ENCODE measurements around the gene VCL.

VCL gene

GRCh38 chr10:74150990-74151878, 153.3 kb downstream of the VCL start, which contains the start of gene ADK:
Gene ADK, plus strand, starts transcription at chr10:74151221. Its CDS starts 58 bp downstream, at chr10:74151279.
- WGBS (ENCODE audit: insufficient coverage), result under 1% methylated on average over 52 of the region's 57 CpGs
- H3K36me3 ChIP-seq (ENCODE audit: control insufficient read depth in 4 of 4, insufficient read depth in 4 of 4, low read length in 3 of 4), result peaks cover 0 to 8% (median 2%) of the 10 kb centered on the region in 4 experiments
- H3K4me3 ChIP-seq (ENCODE audit: control insufficient read depth in 1 of 7, extremely low read depth in 1 of 7, insufficient read depth in 4 of 7, low read depth in 2 of 7, low read length in 6 of 7), result peak within 1 kb of the TSS; percentile 75 to 98 (median 93)
- H3K27me3 ChIP-seq (replicated peaks in 2 of 5; ENCODE audit: control insufficient read depth in 4 of 5, insufficient read depth in 5 of 5, low read length in 4 of 5), result no peaks in the 10 kb centered on the region
- H3K4me1 ChIP-seq (ENCODE audit: control extremely low read depth in 1 of 4, control insufficient read depth in 4 of 4, insufficient read depth in 4 of 4, low read length in 3 of 4), result peaks cover 8 to 31% (median 19%) of the 10 kb centered on the region in 4 experiments
- DNase-seq, result peak; percentile 99 to 100 (median 99)
- ChIA-PET CTCF (interaction anchor here (0.7 to 5.6 kb wide), 11 partner anchors 14 to 87 kb away, joined by 3 to 31 read pairs (median 5); no protein-coding TSS in a partner anchor), POLR2A (interaction anchor here (0.6 to 1.2 kb wide), 6 partner anchors 14 to 945 kb away, joined by 3 to 8 read pairs (median 4); no protein-coding TSS in a partner anchor)
- H3K27ac ChIP-seq (ENCODE audit: insufficient read depth in 1 of 2, low read depth in 1 of 2, low read length in 2 of 2, poor library complexity in 1 of 2, severe bottlenecking in 2 of 2), result peak within 1 kb of the TSS; percentile 98 to 99
- H3K9me3 ChIP-seq (ENCODE audit: control extremely low read depth in 1 of 5, control insufficient read depth in 4 of 5, insufficient read depth in 2 of 5, low read depth in 1 of 5, low read length in 4 of 5), result no peaks in the 10 kb centered on the region

- Histone ChIP-seq H3K4me3 (ENCODE audit: control insufficient read depth in 1 of 7, extremely low read depth in 1 of 7, insufficient read depth in 4 of 7, low read depth in 2 of 7, low read length in 6 of 7) (peak overlapping the region; percentile 75 to 98 (median 88)), H3K27me3 (replicated peaks in 2 of 5; ENCODE audit: control insufficient read depth in 4 of 5, insufficient read depth in 5 of 5, low read length in 4 of 5) (no peaks in the 10 kb centered on the region), H3K27ac (ENCODE audit: insufficient read depth in 1 of 2, low read depth in 1 of 2, low read length in 2 of 2, poor library complexity in 1 of 2, severe bottlenecking in 2 of 2) (peak overlapping the region; percentile 98 to 99), H3K36me3 (ENCODE audit: control insufficient read depth in 4 of 4, insufficient read depth in 4 of 4, low read length in 3 of 4) (peaks cover 0 to 4% (median under 1%) of the 10 kb centered on the region in 4 experiments), H3K4me1 (ENCODE audit: control extremely low read depth in 1 of 4, control insufficient read depth in 4 of 4, insufficient read depth in 4 of 4, low read length in 3 of 4) (peaks cover 12 to 39% (median 25%) of the 10 kb centered on the region in 4 experiments), H3K9me3 (ENCODE audit: control extremely low read depth in 1 of 5, control insufficient read depth in 4 of 5, insufficient read depth in 2 of 5, low read depth in 1 of 5, low read length in 4 of 5) (no peaks in the 10 kb centered on the region)
- ChIA-PET CTCF (interaction anchor here (0.9 to 6.0 kb wide), 8 partner anchors 10 to 83 kb away, joined by 3 to 34 read pairs (median 6); no protein-coding TSS in a partner anchor), POLR2A (interaction anchor here (0.6 kb wide), 1 partner anchor 39 kb away, joined by 3 read pairs; no protein-coding TSS in a partner anchor)
- peak in 1 of 3 donors; percentile 14 for DNase-seq
- 67% methylated on average over 1 of the region's 5 CpGs for WGBS (ENCODE audit: insufficient coverage)
Observed at GRCh38 chr10:74151879-74152722, 154.2 kb downstream of the VCL start.

GRCh38 chr10:74153123-74153522, 155.2 kb downstream of the VCL start:
- H3K27me3 ChIP-seq (replicated peaks in 2 of 5; ENCODE audit: control insufficient read depth in 4 of 5, insufficient read depth in 5 of 5, low read length in 4 of 5), result no peaks in the 10 kb centered on the region
- no CpG with 5 or more reads among the region's 4 CpGs for WGBS (ENCODE audit: insufficient coverage)
- ChIA-PET POLR2A (no interaction called here), CTCF (interaction anchor here (1.5 to 6.0 kb wide), 4 partner anchors 9 to 61 kb away, joined by 4 to 34 read pairs (median 7); no protein-coding TSS in a partner anchor)
- H3K9me3 ChIP-seq (ENCODE audit: control extremely low read depth in 1 of 5, control insufficient read depth in 4 of 5, insufficient read depth in 2 of 5, low read depth in 1 of 5, low read length in 4 of 5), result no peaks in the 10 kb centered on the region
- peak overlapping the region in 1 of 7 experiments; percentile 80 for H3K4me3 ChIP-seq (ENCODE audit: control insufficient read depth in 1 of 7, extremely low read depth in 1 of 7, insufficient read depth in 4 of 7, low read depth in 2 of 7, low read length in 6 of 7)
- DNase-seq, result peak in 2 of 3 donors; percentile 28 to 46
- H3K36me3 ChIP-seq (ENCODE audit: control insufficient read depth in 4 of 4, insufficient read depth in 4 of 4, low read length in 3 of 4), result peaks cover 0 to under 1% (median under 1%) of the 10 kb centered on the region in 4 experiments
- H3K27ac ChIP-seq (ENCODE audit: insufficient read depth in 1 of 2, low read depth in 1 of 2, low read length in 2 of 2, poor library complexity in 1 of 2, severe bottlenecking in 2 of 2), result no peak overlapping the region
- H3K4me1 ChIP-seq (ENCODE audit: control extremely low read depth in 1 of 4, control insufficient read depth in 4 of 4, insufficient read depth in 4 of 4, low read length in 3 of 4), result peaks cover 12 to 40% (median 26%) of the 10 kb centered on the region in 4 experiments

DNA sequence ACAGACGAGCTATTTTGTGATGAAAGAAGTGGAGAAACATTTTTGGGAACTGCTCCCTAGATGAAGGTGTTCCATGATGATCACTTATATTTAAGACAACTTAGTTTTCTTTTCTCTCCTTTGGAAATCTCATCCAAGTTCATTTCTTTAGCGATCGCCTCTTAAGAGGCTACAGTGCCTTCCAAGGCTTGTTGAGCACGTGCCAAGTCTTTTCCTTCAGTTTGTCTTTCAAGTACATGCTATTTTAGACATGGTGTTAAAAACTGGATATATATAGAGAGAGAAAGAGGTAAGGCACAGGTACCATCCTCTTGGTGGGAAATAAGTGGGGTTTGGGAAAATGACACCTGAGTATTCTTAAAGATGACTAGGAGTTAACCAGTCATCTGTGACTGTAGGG, 155.8 kb downstream of the VCL start:
- Histone ChIP-seq H3K9me3 (ENCODE audit: control extremely low read depth in 1 of 5, control insufficient read depth in 4 of 5, insufficient read depth in 2 of 5, low read depth in 1 of 5, low read length in 4 of 5) (no peaks in the 10 kb centered on the region), H3K36me3 (ENCODE audit: control insufficient read depth in 4 of 4, insufficient read depth in 4 of 4, low read length in 3 of 4) (no peaks in the 10 kb centered on the region), H3K4me3 (ENCODE audit: control insufficient read depth in 1 of 7, extremely low read depth in 1 of 7, insufficient read depth in 4 of 7, low read depth in 2 of 7, low read length in 6 of 7) (no peak overlapping the region), H3K27ac (ENCODE audit: insufficient read depth in 1 of 2, low read depth in 1 of 2, low read length in 2 of 2, poor library complexity in 1 of 2, severe bottlenecking in 2 of 2) (no peak overlapping the region), H3K27me3 (replicated peaks in 2 of 5; ENCODE audit: control insufficient read depth in 4 of 5, insufficient read depth in 5 of 5, low read length in 4 of 5) (no peaks in the 10 kb centered on the region), H3K4me1 (ENCODE audit: control extremely low read depth in 1 of 4, control insufficient read depth in 4 of 4, insufficient read depth in 4 of 4, low read length in 3 of 4) (peaks cover 12 to 40% (median 26%) of the 10 kb centered on the region in 4 experiments)
- ChIA-PET POLR2A (no interaction called here), CTCF (interaction anchor here (1.5 to 6.0 kb wide), 4 partner anchors 9 to 60 kb away, joined by 4 to 34 read pairs (median 7); no protein-coding TSS in a partner anchor)
- WGBS (ENCODE audit: insufficient coverage), result 96% methylated on average over 3 of the region's 4 CpGs
- no peak for DNase-seq

GRCh38 chr10:74156919-74157289, 159.0 kb downstream of the VCL start:
- ChIA-PET CTCF (interaction anchor here (3.9 to 6.0 kb wide), 2 partner anchors 11 to 56 kb away, joined by 16 to 34 read pairs; no protein-coding TSS in a partner anchor), POLR2A (interaction anchor here (0.8 kb wide), 1 partner anchor 12 kb away, joined by 4 read pairs; no protein-coding TSS in a partner anchor)
- Histone ChIP-seq H3K9me3 (ENCODE audit: control extremely low read depth in 1 of 5, control insufficient read depth in 4 of 5, insufficient read depth in 2 of 5, low read depth in 1 of 5, low read length in 4 of 5) (no peaks in the 10 kb centered on the region), H3K27ac (ENCODE audit: insufficient read depth in 1 of 2, low read depth in 1 of 2, low read length in 2 of 2, poor library complexity in 1 of 2, severe bottlenecking in 2 of 2) (no peak overlapping the region), H3K4me3 (ENCODE audit: control insufficient read depth in 1 of 7, extremely low read depth in 1 of 7, insufficient read depth in 4 of 7, low read depth in 2 of 7, low read length in 6 of 7) (peak overlapping the region in 1 of 7 experiments; percentile 2), H3K36me3 (ENCODE audit: control insufficient read depth in 4 of 4, insufficient read depth in 4 of 4, low read length in 3 of 4) (no peaks in the 10 kb centered on the region), H3K27me3 (replicated peaks in 2 of 5; ENCODE audit: control insufficient read depth in 4 of 5, insufficient read depth in 5 of 5, low read length in 4 of 5) (no peaks in the 10 kb centered on the region), H3K4me1 (ENCODE audit: control extremely low read depth in 1 of 4, control insufficient read depth in 4 of 4, insufficient read depth in 4 of 4, low read length in 3 of 4) (peaks cover 4 to 30% (median 14%) of the 10 kb centered on the region in 4 experiments)
- peak in 2 of 3 donors; percentile 72 to 87 for DNase-seq
- no CpG with 5 or more reads among the region's 2 CpGs for WGBS (ENCODE audit: insufficient coverage)

DNA sequence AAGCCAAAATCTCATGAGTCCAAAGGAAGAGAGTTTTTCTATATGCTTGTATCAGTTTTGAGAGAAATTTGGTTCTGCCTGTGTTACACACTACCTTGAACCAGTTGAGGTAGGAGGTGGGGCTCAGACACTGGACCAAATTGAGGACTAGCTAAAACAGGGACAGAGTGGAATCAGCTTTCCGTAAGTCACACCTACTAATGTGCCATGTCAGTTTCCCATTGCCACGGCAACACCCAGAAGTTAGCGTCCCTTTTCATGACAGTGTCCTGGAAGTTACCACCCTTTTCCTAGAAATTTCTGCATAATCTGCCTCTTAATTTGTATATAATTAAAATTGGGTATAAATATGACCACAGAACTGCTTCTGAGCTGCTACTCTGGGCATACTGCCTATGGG, 162.1 kb downstream of the VCL start:
- CTCF ChIA-PET, result no interaction called here
- POLR2A ChIA-PET, result no interaction called here
- H3K4me1 ChIP-seq (ENCODE audit: control extremely low read depth in 1 of 4, control insufficient read depth in 4 of 4, insufficient read depth in 4 of 4, low read length in 3 of 4), result peaks cover 5 to 29% (median 11%) of the 10 kb centered on the region in 4 experiments

More for the DNA sequence above, 162.1 kb downstream of the VCL start:
- no peaks in the 10 kb centered on the region for H3K27me3 ChIP-seq (replicated peaks in 2 of 5; ENCODE audit: control insufficient read depth in 4 of 5, insufficient read depth in 5 of 5, low read length in 4 of 5)
- H3K27ac ChIP-seq (ENCODE audit: insufficient read depth in 1 of 2, low read depth in 1 of 2, low read length in 2 of 2, poor library complexity in 1 of 2, severe bottlenecking in 2 of 2), result no peak overlapping the region
- no peak overlapping the region for H3K4me3 ChIP-seq (ENCODE audit: control insufficient read depth in 1 of 7, extremely low read depth in 1 of 7, insufficient read depth in 4 of 7, low read depth in 2 of 7, low read length in 6 of 7)
- H3K36me3 ChIP-seq (ENCODE audit: control insufficient read depth in 4 of 4, insufficient read depth in 4 of 4, low read length in 3 of 4), result no peaks in the 10 kb centered on the region
- no CpG with 5 or more reads among the region's 3 CpGs for WGBS (ENCODE audit: insufficient coverage)
- H3K9me3 ChIP-seq (ENCODE audit: control extremely low read depth in 1 of 5, control insufficient read depth in 4 of 5, insufficient read depth in 2 of 5, low read depth in 1 of 5, low read length in 4 of 5), result no peaks in the 10 kb centered on the region
- no peak for DNase-seq
